GM19395 (cell line): Measurements from ENCODE around the gene ACSS1.

Experiments
- ATAC-seq: cut with Tn5 transposase; IDR thresholded peaks from one replicate; pipeline ENCODE4 v1.9.1; 2021; ENCODE audit warnings: mild to moderate bottlenecking, moderate library complexity; ENCODE audit not compliant: unreplicated experiment

The ACSS1 gene

DNA sequence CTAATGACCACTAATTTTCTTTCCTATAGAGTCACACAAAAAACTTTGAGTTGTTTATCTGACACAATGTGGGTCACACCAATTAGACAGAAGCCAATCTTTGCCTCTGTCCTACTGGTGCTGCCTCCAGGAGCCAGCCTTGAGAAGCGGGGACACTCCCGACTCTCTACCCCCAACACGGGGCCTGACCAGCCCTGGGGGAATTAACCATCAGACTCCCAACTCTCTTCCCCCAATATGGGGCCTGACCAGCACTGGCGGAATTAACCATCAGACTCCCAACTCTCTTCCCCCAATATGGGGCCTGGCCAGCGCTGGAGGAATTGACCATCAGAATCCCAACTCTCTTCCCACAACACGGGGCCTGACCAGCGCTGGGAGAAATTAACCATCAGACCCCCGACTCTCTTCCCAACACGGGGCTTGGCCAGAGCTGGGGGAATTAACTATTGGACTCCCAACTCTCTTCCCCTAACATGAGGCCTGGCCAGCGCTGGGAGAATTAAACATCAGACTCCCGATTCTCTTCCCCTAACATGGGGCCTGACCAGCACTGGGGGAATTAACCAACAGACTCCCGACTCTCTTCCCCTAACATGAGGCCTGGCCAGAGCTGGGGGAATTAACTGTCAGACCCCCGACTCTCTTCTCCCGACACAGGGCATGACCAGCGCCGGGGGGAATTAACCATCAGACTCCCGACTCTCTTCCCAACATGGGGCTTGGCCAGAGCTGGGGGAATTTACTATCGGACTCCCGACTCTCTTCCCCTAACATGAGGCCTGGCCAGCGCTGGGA is 96.4 kb downstream of the ACSS1 start:
- ATAC-seq = no peak

DNA sequence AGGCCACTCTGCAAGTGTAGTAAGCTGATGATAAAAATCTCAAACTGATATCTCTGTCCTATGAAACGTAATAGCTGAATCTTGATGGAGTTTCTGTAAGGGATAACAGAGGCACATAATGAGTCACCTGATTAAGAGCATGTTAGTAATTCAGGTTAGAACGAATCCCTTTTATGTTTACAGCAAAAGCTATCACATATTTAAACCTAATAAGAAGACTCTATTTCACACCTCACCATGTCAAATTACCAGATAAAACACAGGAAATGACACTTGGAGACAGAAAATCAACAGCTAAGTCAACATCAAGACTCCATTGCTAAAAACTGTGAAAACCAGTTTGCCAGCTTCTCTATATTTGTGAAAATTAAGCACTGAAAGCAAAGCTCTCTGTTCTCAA is 97.1 kb downstream of the ACSS1 start:
- no peak for ATAC-seq

DNA sequence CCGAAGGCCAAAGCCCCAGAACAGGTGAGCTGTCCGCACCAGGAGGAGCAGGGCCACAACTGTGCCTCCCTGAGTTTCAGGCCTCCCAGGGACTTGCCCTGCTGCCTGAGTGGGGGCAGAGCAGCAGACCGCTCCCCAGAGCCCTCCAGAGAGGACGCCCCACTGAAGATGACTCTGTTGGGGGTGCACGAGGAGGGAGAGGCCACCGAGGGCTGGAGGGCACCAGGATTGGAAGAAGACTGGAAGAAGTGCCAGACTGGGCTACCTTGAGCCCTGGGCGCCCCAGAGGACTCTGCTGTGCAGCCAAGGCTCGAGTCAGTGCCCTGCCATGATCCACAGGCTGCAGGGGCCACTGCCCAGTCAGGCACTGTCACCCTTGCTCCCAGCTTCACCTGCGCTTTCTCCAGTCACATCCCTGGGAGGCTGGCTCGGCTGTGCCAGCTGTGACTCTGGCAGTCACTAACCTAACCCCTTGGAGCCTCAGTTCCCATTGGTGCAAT is 97.6 kb downstream of the ACSS1 start:
- ATAC-seq = no peak

DNA sequence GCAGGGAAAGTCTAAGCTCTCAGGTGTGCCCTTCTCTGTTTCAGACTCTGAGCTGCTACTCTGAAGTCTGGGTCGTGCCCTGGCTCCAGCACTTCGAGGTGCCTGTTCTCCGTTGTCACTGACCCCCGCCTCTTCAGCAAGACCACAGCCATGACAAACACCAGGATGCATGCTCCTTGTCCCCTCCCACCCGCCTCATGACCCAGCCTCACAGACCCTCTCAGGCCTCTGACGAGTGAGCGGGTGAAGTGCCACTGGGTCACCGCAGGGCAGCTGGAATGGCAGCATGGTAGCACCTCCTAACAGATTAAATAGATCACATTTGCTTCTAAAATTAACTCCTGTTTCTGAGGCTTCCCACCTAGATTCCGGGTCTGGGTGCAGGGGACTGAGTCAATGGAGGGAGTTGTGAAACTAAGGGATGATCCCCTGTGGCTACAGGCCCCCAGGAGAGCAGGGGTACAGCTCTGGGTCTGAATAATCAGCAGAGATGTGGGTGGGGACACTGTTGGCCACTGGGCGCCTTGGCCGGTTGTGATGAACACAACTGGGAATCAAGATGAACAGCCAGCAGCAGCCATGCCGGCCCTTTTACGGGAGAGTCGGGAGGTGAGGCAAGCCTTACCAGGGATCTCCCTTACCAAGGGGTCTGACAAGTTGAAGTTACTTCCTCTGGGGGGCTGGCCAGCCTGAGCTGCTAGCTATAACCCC is 98.2 kb downstream of the ACSS1 start:
- ATAC-seq = no peak

DNA sequence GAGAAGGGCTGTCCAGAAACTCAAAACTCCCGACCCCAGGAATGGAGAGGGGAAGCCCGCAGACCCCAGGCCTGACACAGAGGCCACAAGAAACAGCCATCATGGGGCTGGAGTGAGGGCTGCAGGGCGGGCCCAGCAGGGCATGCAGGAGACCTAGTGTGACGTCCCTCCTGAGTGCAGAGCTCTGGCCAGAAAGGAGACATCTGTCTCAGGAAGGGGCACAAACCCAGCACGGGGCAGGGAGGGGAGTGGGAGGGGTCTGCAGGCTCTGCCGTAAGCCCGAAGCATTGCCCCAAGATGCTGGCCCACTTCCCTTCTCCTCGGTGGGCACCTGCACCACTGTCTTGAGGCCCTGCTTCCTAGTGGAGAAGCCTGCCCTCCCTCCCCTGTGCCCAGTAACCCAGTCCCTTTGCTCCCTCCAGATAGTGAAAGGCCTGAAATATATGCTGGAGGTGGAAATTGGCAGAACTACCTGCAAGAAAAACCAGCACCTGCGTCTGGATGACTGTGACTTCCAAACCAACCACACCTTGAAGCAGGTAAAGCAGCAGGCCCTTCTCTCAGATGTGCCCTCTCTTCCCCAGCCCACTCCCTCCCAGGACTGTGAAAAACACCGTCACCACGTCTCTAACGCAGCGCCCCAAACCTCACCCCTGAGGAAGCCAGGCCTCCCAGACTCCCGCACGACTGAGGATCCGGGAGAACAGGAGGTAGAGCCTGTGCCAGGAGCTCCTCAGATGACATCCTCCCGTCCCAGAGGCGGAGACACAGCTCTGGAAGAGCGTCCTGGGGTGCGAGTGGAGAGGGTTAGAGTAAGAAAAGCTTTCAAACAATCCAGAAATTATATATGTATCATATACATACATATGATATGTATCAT is 99.2 kb downstream of the ACSS1 start:
- ATAC-seq = no peak

DNA sequence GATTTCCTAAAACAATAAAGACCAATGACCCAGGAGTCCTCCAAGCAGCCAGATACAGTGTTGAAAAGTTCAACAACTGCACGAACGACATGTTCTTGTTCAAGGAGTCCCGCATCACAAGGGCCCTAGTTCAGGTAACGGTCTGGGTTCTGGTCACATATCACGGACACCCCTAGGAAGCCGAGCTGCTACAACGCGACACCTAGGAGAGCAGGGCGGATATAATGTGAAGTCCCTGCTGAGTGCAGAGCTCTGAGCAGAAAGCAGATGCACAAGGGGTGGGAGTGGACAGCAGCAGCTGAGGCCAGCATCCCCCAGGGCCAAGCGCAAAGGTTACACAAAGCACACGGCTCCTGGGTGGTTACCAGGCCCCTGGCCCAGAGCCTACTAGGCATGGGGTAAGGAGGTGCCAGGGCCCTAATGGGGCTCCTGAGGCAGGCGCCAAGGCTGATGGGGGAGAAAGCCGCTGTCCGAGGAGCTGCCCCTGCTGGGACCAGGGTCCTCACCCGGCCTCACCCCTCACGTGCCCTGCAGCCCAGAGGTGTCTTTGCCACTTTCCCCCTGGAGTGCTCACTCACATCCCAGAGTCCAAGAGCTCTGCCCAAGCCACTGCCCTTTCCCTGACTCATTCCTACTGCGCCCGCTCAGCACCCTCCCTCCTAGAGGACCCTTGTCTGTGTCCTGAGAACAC is 100.5 kb downstream of the ACSS1 start:
- ATAC-seq = no peak
